ENCODE results near the gene CLDND1. TPM values are rescaled to one million over a fixed set of nuclear protein-coding genes. Genes with fewer than 3 reads are reported as not detected.

The CLDND1 gene
- total RNA-seq, 1 experiment from 2014 or later, result 90.7 TPM

DNA sequence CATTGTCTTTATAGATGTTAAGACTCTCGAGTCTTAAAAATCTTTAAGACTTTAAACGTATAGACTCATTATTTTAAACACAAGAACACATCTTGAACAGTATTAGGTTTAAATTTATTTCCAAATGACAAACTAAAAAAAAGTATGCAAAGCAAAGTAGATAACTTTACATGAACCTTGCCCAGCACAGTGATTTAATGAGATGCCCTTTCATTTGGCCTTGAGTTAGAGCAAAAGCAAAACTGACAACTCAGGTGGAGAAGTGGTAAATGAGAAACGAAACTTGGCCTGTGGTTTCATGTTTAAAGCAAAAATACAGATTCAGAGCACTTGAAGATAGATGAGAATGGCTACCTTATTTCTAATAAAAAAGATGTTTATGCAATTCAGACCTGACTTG lies 17.6 kb upstream of the CLDND1 start:
- intact Hi-C loops (cut with micrococcal nuclease; ENCODE audit: unreplicated experiment), result no loop called here
- TF ChIP-seq EZH2 (IDR thresholded peaks at IDR 0.05; ENCODE audit: borderline replicate concordance, low read depth, low read length, poor library complexity, severe bottlenecking), result no peak
- TF ChIP-seq, protein P1, sequence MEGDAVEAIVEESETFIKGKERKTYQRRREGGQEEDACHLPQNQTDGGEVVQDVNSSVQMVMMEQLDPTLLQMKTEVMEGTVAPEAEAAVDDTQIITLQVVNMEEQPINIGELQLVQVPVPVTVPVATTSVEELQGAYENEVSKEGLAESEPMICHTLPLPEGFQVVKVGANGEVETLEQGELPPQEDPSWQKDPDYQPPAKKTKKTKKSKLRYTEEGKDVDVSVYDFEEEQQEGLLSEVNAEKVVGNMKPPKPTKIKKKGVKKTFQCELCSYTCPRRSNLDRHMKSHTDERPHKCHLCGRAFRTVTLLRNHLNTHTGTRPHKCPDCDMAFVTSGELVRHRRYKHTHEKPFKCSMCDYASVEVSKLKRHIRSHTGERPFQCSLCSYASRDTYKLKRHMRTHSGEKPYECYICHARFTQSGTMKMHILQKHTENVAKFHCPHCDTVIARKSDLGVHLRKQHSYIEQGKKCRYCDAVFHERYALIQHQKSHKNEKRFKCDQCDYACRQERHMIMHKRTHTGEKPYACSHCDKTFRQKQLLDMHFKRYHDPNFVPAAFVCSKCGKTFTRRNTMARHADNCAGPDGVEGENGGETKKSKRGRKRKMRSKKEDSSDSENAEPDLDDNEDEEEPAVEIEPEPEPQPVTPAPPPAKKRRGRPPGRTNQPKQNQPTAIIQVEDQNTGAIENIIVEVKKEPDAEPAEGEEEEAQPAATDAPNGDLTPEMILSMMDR (conservative IDR thresholded peaks at IDR 0.05; ENCODE audit: low read depth, low read length), result no peak
- Histone ChIP-seq H3K9me3 (ENCODE audit: low read depth, low read length, poor library complexity, severe bottlenecking) (no peaks in the 10 kb centered on the region), H3K27ac (ENCODE audit: low read depth, low read length, poor library complexity, severe bottlenecking) (no peak overlapping the region), H3K27me3 (replicated peaks; ENCODE audit: insufficient read depth, low read depth, low read length, poor library complexity) (peaks cover 16% of the 10 kb centered on the region), H3K4me1 (ENCODE audit: insufficient read depth, low read length, poor library complexity, severe bottlenecking) (no peaks in the 10 kb centered on the region), H3K36me3 (ENCODE audit: insufficient read depth, low read length, poor library complexity, severe bottlenecking) (no peaks in the 10 kb centered on the region), H3K4me3 (ENCODE audit: low read depth, low read length, poor library complexity, severe bottlenecking) (no peak overlapping the region)
- CTCF ChIA-PET, result no interaction called here
- POLR2A ChIA-PET (ENCODE audit: low non-redundant PET), result no interaction called here
- DNase-seq (ENCODE audit: low spot score), result no peak
- no TSS peak for BruUV-seq (replicated peaks)

GRCh38 chr3:98536456-98537017 lies 13.8 kb upstream of the CLDND1 start:
- Histone ChIP-seq H3K36me3 (ENCODE audit: insufficient read depth, low read length, poor library complexity, severe bottlenecking) (no peaks in the 10 kb centered on the region), H3K27ac (ENCODE audit: low read depth, low read length, poor library complexity, severe bottlenecking) (no peak overlapping the region), H3K4me3 (ENCODE audit: low read depth, low read length, poor library complexity, severe bottlenecking) (no peak overlapping the region), H3K9me3 (ENCODE audit: low read depth, low read length, poor library complexity, severe bottlenecking) (no peaks in the 10 kb centered on the region), H3K27me3 (replicated peaks; ENCODE audit: insufficient read depth, low read depth, low read length, poor library complexity) (peaks cover 12% of the 10 kb centered on the region), H3K4me1 (ENCODE audit: insufficient read depth, low read length, poor library complexity, severe bottlenecking) (no peaks in the 10 kb centered on the region)
- ChIA-PET CTCF (no interaction called here), POLR2A (ENCODE audit: low non-redundant PET) (no interaction called here)
- no TSS peak for BruUV-seq (replicated peaks)
- DNase-seq (ENCODE audit: low spot score), result no peak
- intact Hi-C loops (cut with micrococcal nuclease; ENCODE audit: unreplicated experiment), result no loop called here
- TF ChIP-seq, protein P1 (conservative IDR thresholded peaks at IDR 0.05; ENCODE audit: low read depth, low read length), result no peak
- no peak for TF ChIP-seq EZH2 (IDR thresholded peaks at IDR 0.05; ENCODE audit: borderline replicate concordance, low read depth, low read length, poor library complexity, severe bottlenecking)

DNA sequence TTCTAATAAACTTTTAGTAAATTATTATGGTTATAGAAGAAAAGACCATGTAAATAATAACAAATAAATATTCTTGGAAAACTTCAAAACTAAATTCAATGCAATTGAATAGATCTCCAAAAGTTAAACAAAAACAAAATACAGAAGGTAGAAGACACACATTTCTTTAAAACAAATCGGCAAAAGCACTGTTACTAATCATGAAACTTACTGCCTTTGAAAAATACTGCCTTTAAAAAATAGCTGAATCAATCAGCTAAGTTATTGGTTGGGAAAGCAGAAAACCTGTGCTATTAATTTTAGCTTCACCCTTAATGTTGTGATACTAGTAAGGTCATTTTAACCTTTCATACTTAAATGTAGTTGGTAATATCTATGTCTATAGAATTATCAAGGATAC lies 12.0 kb upstream of the CLDND1 start:
- ChIA-PET POLR2A (ENCODE audit: low non-redundant PET) (no interaction called here), CTCF (no interaction called here)
- BruUV-seq (replicated peaks), result no TSS peak
- no peaks in the 10 kb centered on the region for H3K9me3 ChIP-seq (ENCODE audit: low read depth, low read length, poor library complexity, severe bottlenecking)
- H3K27ac ChIP-seq (ENCODE audit: low read depth, low read length, poor library complexity, severe bottlenecking), result no peak overlapping the region
- no peak for DNase-seq (ENCODE audit: low spot score)
- no peaks in the 10 kb centered on the region for H3K4me1 ChIP-seq (ENCODE audit: insufficient read depth, low read length, poor library complexity, severe bottlenecking)
- H3K36me3 ChIP-seq (ENCODE audit: insufficient read depth, low read length, poor library complexity, severe bottlenecking), result no peaks in the 10 kb centered on the region
- TF ChIP-seq, protein P1 (conservative IDR thresholded peaks at IDR 0.05; ENCODE audit: low read depth, low read length), result no peak
- TF ChIP-seq EZH2 (IDR thresholded peaks at IDR 0.05; ENCODE audit: borderline replicate concordance, low read depth, low read length, poor library complexity, severe bottlenecking), result no peak
- intact Hi-C loops (cut with micrococcal nuclease; ENCODE audit: unreplicated experiment), result no loop called here
- peaks cover 12% of the 10 kb centered on the region for H3K27me3 ChIP-seq (replicated peaks; ENCODE audit: insufficient read depth, low read depth, low read length, poor library complexity)
- H3K4me3 ChIP-seq (ENCODE audit: low read depth, low read length, poor library complexity, severe bottlenecking), result no peak overlapping the region

Measured in A673 (cell line).